Left ventricle myocardium inferior (tissue), 1 donor: ENCODE data around the gene CPAMD8. TPM values are rescaled to one million over a fixed set of nuclear protein-coding genes. Genes with fewer than 3 reads are reported as not detected.
"Not testable (repeated sequence)": the region's sequence is repeated elsewhere in the genome, so short reads cannot be mapped to it uniquely, and the experiment has no call there.

Source experiments
- DNase-seq: peaks from one replicate; pipeline ENCODE4 v3.0.0-alpha.2; 2020
- H3K27ac ChIP-seq: fragments of 200-600 bp; replicated peaks from 2 replicates; pipeline ENCODE4 v1.8.0; 2021
- H3K27me3 ChIP-seq: fragments of 200-600 bp; 2 replicates; pipeline ENCODE4 v1.8.0; 2021; ENCODE audit warnings: low read depth
- H3K36me3 ChIP-seq: fragments of 200-600 bp; 2 replicates; pipeline ENCODE4 v1.8.0; 2021
- H3K4me1 ChIP-seq: fragments of 200-600 bp; 2 replicates; pipeline ENCODE4 v1.8.0; 2021
- H3K4me3 ChIP-seq: fragments of 200-600 bp; 2 replicates; pipeline ENCODE4 v1.8.0; 2021; ENCODE audit warnings: mild to moderate bottlenecking, moderate library complexity
- H3K9me3 ChIP-seq: fragments of 200-600 bp; replicated peaks from 2 replicates; pipeline ENCODE4 v1.8.0; 2021
- intact Hi-C: fragments of 100-400 bp; cut with micrococcal nuclease; formaldehyde crosslinking; loops from one replicate; pipeline ENCODE4 v1.11.0; 2022
- total RNA-seq: library from RNA; stranded (reverse); fragmentation: NEBNext Ultra II Directional; extraction: Animal tissue kit (Norgen Biotek cat#: 25700); gene quantifications from one replicate; pipeline ENCODE4 v1.2.1, GENCODE V29; 2021
- TF ChIP-seq, protein P1 (sequence below): fragments of 200-600 bp; IDR thresholded peaks from 2 replicates; pipeline ENCODE4 v1.8.0; 2021; ENCODE audit warnings: antibody characterized with exemption, mild to moderate bottlenecking, borderline replicate concordance
- donor health status: DM: no; HTN: yes; CAD: no; lungs with severe emphysema.

The CPAMD8 gene
- total RNA-seq, 1 donor from 2014 or later: 13.7 TPM

- no peak overlapping the region for H3K27ac ChIP-seq
- H3K4me1 ChIP-seq: peaks cover 27% of the 10 kb centered on the region
- peaks cover 29% of the 10 kb centered on the region for H3K9me3 ChIP-seq
- H3K4me3 ChIP-seq: no peak overlapping the region
- intact Hi-C loops: no loop called here
- no peaks in the 10 kb centered on the region for H3K27me3 ChIP-seq
- H3K36me3 ChIP-seq: peaks cover 41% of the 10 kb centered on the region
- TF ChIP-seq, protein P1, sequence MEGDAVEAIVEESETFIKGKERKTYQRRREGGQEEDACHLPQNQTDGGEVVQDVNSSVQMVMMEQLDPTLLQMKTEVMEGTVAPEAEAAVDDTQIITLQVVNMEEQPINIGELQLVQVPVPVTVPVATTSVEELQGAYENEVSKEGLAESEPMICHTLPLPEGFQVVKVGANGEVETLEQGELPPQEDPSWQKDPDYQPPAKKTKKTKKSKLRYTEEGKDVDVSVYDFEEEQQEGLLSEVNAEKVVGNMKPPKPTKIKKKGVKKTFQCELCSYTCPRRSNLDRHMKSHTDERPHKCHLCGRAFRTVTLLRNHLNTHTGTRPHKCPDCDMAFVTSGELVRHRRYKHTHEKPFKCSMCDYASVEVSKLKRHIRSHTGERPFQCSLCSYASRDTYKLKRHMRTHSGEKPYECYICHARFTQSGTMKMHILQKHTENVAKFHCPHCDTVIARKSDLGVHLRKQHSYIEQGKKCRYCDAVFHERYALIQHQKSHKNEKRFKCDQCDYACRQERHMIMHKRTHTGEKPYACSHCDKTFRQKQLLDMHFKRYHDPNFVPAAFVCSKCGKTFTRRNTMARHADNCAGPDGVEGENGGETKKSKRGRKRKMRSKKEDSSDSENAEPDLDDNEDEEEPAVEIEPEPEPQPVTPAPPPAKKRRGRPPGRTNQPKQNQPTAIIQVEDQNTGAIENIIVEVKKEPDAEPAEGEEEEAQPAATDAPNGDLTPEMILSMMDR: no peak
- DNase-seq: no peak
These were observed 145.6 kb downstream of the CPAMD8 start for GRCh38 chr19:16880884-16881554.

DNA sequence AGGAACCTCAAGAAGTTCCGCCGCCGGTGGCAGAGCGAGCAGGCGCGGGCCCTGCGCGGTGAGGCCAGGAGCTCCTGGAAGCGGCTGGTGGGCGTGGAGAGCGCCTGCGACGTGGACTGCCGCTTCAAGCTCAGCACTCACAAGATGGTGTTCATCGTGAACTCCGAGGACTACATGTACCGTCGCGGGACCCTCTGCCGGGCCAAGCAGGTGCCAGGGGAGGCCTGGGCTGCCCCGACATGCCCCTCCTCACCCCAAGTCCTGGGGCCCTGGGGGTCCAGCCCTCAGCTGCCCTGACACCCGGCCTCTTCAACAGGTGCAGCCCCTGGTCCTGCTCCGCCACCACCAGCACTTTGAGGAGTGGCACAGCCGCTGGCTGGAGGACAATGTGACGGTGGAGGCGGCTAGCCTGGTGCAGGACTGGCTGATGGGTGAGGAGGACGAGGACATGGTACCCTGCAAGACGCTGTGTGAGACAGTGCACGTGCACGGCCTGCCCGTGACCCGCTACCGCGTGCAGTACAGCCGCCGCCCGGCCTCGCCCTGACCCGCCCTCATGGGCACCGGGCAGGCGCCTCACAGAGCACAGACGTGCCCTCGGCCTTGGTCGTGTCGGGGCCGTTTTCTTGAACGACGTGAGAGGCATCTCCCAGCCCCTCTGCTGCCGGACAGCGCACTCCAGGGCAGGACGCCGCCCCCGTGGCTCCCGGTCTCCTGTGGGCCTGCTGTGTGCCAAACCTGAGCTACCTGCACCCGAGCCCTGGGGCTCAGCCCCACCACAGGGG, 148.2 kb downstream of the CPAMD8 start:
- H3K4me1 ChIP-seq: peaks cover 31% of the 10 kb centered on the region
- no peak overlapping the region for H3K4me3 ChIP-seq
- H3K36me3 ChIP-seq: peaks cover 48% of the 10 kb centered on the region
- no peak for DNase-seq
- TF ChIP-seq, protein P1: no peak
- H3K27ac ChIP-seq: no peak overlapping the region
- intact Hi-C loops: no loop called here
- peaks cover 25% of the 10 kb centered on the region for H3K9me3 ChIP-seq
- H3K27me3 ChIP-seq: no peaks in the 10 kb centered on the region

- TF ChIP-seq, protein P1: no peak
- no peaks in the 10 kb centered on the region for H3K27me3 ChIP-seq
- intact Hi-C loops: no loop called here
- no peak for DNase-seq
- H3K9me3 ChIP-seq: peaks cover 18% of the 10 kb centered on the region
- no peak overlapping the region for H3K4me3 ChIP-seq
- H3K27ac ChIP-seq: peak overlapping the region; percentile 56
- H3K4me1 ChIP-seq: peaks cover 38% of the 10 kb centered on the region
- H3K36me3 ChIP-seq: peaks cover 56% of the 10 kb centered on the region
These were observed 149.0 kb downstream of the CPAMD8 start for GRCh38 chr19:16877581-16877980.

GRCh38 chr19:16876904-16877361, 149.7 kb downstream of the CPAMD8 start:
- no peaks in the 10 kb centered on the region for H3K27me3 ChIP-seq
- H3K4me1 ChIP-seq: peaks cover 43% of the 10 kb centered on the region
- DNase-seq: no peak
- TF ChIP-seq, protein P1: no peak
- H3K36me3 ChIP-seq: peaks cover 62% of the 10 kb centered on the region
- intact Hi-C loops: no loop called here
- H3K9me3 ChIP-seq: peaks cover 11% of the 10 kb centered on the region
- no peak overlapping the region for H3K4me3 ChIP-seq
- H3K27ac ChIP-seq: peak overlapping the region; percentile 56

- Histone ChIP-seq H3K9me3 (peaks cover under 1% of the 10 kb centered on the region), H3K36me3 (peaks cover 72% of the 10 kb centered on the region), H3K4me1 (peaks cover 51% of the 10 kb centered on the region), H3K4me3 (no peak overlapping the region), H3K27ac (peak overlapping the region; percentile 56), H3K27me3 (no peaks in the 10 kb centered on the region)
- intact Hi-C loops: no loop called here
- TF ChIP-seq, protein P1: no peak
- no peak for DNase-seq
These were observed 150.7 kb downstream of the CPAMD8 start for GRCh38 chr19:16875584-16876555.

DNA sequence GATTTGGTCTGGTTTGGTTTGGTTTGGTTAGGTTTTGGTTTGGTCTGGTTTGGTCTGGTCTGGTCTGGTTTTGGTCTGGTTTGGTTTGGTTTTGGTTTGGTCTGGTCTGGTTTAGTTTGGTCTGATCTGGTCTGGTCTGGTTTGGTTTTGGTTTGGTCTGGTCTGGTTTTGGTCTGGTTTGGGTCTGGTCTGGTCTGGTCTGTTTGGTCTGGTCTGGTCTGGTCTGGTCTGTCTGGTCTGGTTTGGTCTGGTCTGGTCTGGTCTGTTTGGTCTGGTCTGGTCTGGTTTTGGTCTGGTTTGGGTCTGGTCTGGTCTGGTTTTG, 151.7 kb downstream of the CPAMD8 start:
- intact Hi-C loops, H3K4me3 ChIP-seq, DNase-seq, H3K27ac ChIP-seq, H3K9me3 ChIP-seq, H3K27me3 ChIP-seq: not testable (repeated sequence)
- H3K36me3 ChIP-seq: peaks cover 77% of the 10 kb centered on the region
- peaks cover 51% of the 10 kb centered on the region for H3K4me1 ChIP-seq
